Stimulated activated CD8-positive, alpha-beta memory T cell treated with anti-CD3 and anti-CD28 coated beads, Interleukin-15, amount 100 ng/mL, for 24 hours (primary cell): ENCODE measurements around the gene CFAP157.

Experiments
- DNase-seq: peaks from one replicate; pipeline ENCODE4 v3.0.0-alpha.2; 2020; ENCODE audit warnings: low read depth

CFAP157 gene

GRCh38 chr9:127693143-127693542 is 13.6 kb upstream of the CFAP157 start:
- no peak for DNase-seq

- DNase-seq: no peak
Measured at GRCh38 chr9:127693697-127694096, 13.1 kb upstream of the CFAP157 start.

DNA sequence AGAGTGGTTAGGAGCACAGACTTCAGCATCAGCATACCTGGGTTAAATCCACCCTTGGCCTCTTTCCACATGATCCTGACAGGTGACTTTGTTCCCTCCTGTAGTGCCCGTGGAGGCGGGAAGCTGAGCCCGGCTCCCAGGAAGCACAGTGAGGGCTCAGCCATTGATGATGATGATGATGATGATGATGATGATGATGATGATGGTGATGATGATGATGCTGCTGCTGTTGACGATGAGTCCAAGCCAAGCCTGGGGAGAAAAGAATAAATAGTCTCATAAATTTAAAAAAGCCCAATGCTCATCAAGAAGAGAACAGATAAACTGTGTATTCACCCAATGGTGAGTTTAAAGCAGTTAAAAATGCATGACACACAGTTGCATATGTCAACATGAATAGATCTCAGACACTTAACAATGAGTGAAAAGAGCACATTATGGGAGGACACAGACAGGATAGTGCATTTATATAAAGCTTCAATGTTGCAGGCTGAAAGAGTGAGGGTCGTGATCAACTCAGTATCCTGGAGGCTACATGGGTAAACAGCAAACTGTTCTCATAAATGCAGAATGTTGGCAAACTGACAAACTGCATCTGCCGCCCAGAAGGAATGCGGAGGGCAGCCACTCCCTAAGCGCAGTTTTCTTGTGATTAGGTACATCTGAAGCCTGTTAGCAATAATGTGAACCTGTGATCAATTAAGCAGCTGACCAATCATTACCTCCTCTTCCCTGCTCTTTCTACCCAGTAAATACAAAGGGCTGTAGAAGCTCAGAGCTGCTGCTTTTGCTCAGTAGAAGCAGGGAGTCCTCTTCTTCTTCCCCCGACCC is 11.7 kb upstream of the CFAP157 start:
- no peak for DNase-seq

- DNase-seq: no peak
Measured at GRCh38 chr9:127697575-127697974, 9.2 kb upstream of the CFAP157 start.

GRCh38 chr9:127698386-127698785 is 8.4 kb upstream of the CFAP157 start:
- no peak for DNase-seq

DNA sequence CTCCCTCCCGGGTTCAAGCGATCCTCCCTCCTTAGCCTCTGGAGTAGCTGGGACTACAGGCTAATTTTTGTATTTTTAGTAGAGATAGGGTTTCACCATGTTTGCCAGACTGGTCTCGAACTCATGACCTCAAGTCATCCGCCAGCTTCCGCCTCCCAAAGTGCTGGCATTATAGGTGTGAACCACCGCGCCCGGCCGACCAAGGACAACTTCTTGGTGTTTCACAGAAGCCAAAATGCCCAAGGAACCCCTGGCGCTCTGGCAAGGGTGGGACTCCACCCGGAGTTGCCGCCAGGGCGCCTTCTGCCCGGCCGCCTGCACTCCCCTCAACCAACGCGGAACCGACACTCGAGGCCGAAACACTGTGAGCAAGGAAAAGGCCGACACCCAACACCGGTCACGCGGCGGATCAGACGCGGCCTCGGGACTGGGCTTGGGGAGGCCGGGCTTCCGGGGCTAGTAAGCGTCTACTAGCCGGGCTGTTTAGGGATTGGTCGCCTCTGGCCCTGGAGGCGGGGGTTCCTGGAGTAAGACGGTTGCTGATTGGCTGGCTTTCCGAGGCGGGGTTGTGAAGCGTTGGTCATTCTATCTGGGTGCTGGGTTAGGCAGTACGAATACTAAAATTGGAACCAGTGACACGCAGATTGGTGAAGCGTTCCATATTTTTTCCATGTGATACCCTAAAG is 7.7 kb upstream of the CFAP157 start:
- DNase-seq: peak; percentile 49

GRCh38 chr9:127700140-127700539 is 6.6 kb upstream of the CFAP157 start:
- no peak for DNase-seq

GRCh38 chr9:127700594-127701255 is 6.1 kb upstream of the CFAP157 start:
- no peak for DNase-seq

DNA sequence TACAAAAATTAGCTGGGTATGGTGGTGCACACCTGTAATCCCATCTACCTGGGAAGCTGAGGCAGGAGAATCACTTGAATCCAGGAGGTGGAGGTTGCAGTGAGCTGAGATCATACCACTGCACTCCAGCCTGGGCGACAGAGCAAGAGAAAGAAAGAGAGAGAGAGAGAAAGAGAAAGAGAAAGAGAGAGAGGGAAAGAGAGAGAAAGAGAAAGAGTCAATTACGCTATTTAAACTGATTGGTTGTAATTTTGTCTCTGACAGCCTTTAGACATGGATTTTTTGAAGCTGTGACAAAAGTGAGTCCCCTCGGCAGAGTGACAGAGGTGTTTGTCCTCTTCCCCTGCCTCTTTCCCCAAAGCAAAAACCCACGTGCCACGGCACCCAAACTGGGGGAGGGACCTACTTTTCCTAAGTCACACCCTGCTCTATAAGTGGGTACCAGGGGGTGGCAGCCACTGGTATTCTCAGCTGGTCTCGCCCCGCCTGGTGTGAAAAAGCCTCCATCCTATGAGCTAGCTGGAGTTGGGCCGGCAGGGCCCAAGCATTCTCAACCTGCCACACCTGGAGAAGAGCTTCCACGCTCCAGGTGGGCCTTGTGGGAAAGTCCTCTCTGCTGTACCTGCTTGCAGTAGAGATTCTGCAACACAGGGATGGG is 3.4 kb upstream of the CFAP157 start:
- DNase-seq: no peak

DNA sequence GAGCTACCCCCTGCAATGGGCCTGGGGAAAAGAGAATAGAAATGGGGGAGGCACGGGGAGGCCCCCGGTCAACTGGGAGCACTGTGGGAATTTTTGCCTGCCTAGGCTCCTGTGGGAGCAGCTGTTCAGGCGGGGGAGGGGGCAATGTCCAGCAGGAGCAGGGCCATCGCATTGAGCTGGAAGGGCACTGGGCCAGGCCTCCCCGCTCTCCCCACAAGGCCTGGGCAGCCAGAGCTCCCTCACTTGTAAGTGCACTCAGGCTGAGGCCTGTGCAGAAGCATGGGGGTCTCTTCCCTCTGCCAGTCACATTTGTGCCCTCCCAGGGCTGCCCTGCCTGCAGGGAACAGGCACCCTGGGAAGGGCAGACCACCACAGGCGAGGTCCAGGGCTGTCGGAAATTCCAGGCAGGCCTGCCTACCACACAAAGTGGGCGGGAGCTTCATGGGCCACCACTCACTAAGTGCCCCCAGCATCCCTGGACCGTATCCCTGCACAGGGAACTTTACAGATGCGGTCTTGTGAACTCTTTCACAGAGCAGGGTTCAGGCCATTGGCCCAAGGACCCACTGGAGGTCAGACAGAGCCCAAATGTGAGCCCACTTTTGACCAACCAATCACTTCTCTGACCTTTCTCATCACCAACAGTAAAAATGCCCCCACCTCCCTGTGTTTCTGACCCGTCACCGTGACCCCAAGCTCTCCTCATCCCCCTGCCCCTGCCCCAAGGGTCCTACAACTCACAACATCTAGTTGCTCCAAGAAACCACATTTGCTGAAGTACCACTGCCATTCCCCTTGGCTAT is 1.0 kb upstream of the CFAP157 start:
- no peak for DNase-seq

DNA sequence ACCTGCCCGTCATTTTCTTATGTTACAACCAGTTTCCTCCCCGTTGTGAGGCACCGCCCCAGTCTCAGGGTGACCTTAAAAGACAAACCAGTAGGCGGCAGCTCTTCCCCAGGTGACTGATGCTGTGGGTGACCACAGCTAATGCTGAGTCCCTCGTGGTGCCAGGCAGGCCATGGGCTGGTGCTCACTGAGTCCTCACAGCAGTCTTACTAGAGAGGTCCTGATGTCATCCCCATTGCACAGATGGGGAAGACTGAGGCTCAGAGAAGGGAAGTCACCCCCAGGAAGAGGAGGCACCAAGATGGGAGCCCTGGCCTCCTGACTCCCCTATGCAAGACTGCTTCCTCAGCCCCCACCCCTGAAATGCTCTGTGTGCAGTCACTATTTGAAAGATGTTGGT is 978 bp downstream of the CFAP157 start:
- DNase-seq: no peak

DNA sequence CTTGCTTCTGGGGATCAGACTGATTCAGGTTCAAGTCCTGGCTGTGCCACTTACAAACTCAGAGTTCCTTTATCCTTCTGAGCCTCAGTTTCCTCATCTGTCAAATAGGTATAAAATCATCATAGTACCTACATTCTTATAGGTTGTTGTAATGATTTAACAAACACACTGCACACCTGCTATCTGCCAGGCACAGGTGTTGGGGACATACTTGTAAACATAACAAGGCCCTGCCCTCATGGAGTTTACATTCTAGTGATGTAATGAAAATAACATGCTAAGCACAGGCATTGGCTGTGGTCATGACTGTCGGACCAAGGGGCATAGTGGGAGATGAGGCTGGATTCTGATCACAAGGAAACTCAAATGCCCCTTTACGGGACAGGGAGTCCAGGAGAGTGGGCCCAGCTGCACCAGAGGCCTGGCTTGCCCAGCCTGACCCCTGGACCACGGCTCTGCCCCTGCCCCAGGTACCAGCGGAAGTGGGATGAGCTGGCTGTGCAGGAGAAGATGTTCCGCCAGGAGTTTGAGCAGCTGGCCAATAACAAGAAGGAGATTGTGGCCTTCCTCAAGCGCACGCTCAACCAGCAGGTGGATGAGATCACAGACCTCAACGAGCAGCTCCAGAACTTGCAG is 2.3 kb downstream of the CFAP157 start:
- no peak for DNase-seq

- DNase-seq: no peak
Measured at GRCh38 chr9:127710204-127710783, 3.5 kb downstream of the CFAP157 start.

DNA sequence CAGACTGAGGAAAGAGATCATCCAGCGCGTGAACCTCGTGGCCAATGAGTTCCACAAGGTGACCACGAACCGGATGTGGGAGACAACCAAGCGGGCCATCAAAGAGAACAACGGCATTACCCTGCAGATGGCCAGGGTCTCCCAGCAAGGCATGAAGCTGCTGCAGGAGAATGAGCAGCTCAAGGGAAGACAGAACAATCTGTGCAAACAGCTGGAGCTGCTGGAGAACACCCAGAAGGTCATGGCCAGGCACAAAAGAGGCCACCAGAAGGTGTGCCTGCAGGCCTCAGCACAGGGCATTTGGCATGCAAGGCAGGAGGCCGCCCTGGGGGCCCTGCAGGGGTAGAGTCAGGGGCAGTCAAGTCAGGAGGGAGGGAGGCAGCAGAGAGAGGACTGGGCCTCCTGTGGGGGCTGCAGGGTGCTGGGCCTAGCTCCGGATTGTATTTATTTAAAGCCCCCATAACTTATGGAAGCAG is 4.5 kb downstream of the CFAP157 start:
- DNase-seq: no peak

DNA sequence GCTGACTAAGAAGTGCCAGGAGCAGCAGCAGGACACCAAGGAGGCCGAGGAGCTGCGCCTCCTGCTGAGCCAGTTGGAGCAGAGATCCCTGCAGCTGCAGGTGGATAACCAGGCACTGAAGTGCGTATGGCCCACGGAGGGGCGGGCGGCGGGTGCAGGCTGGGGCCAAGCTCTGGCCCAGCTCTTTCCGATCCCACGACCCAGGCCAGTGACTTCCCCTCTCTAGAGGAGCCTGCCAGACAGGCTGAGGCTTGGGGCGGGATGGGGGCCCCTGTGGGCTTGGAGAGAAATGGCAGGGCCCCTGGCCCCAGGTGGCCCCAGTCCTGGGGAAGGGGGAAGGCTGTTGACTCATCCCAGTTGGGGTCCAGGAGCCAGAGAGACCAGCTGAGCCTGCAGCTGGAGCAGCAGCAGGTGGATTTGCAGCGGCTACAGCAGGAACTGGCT is 5.1 kb downstream of the CFAP157 start:
- no peak for DNase-seq

- no peak for DNase-seq
Measured at GRCh38 chr9:127712371-127712770, 5.6 kb downstream of the CFAP157 start.

DNA sequence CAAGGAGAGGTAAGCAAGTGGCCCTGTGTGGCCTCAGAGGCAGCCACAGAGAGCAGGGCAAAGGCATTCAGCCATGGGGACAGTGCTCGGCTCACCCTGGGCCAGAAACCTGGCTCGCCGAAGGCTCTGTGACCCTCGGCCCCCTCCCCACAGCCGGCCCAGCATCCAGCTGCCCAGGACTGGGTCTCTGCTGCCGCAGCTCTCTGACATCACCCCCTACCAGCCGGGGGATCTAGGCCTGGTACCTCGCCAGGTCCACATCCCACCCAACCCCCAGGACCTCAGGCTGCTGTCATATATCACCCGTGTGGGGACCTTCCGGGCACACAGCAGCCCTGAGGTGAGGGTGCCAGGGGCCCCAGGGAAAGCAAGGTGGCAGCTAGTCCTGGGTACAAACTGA is 6.1 kb downstream of the CFAP157 start:
- DNase-seq: no peak

DNA sequence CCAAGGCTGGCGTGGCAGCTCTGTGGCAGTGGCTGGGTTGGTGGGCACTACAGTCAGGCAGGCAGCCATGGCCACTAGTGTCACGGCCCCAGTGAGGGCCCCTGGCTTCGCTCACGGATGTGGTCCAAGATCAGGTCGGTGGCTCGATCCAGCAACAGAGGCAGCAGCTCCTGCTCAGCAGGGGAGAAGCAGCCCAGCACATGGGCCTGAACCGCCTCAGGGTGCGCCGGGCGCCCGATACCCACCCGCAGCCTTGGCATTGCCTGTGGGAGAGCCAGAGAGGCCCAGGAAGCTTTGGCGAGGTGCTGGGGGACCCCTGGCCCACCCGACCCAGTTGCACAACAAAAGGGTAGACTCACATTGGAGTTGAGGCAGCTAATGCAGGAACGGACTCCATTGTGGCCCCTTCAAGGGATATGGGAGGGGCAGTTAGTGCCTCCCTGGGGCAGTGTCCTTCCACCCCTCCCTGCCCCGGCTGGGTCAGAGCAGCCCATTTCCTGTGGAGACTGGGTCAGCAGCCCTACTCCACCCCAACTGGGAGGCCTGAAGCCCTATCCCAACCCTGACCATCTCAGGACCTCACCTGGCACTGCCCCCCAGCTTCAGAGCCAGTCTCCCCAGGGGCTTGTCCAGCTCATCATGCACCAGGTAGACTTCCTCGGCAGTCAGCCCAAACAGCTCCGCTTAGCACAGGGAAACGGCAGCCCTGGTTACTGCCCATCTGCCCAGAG is 7.4 kb downstream of the CFAP157 start:
- DNase-seq: no peak

DNA sequence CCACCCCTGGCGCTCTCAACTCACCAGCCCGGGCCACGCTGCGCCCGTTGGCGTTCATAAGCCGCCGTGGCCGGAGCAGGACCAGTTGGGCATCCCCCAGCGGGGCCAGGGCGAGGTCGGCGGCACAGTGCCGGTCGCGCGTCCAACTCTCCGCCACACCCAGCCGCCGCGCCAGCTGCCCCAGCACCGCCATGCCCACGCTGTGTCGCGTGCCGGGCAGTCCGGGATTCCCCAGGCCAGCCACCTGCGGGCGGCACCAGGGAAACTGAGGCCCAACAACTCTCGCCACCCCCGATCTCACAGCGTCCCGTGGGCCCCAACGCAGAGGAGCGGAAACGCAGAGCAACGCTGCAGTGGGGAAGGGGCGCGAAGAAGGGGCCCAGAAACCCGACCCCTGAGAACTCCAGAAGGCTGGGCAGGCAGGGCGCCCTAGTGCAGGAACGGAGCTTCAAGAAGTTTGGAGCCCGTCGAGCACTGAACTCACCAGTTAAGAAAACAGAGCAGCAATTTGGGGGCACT is 8.2 kb downstream of the CFAP157 start:
- DNase-seq: no peak
